Activated T-cell treated with anti-CD3 and anti-CD28 coated beads, Interleukin-2, amount 50 U/mL, for 72 hours (primary cell): Measurements from ENCODE around the gene SLC38A2. TPM values are rescaled to one million over a fixed set of nuclear protein-coding genes. Genes with fewer than 3 reads are reported as not detected.

Source experiments
- ATAC-seq, 2 donors: fragments of 150-1000 bp; cut with Tn5 transposase; replicated peaks in 1 of 2; 2 replicates each; pipeline ENCODE4 v1.10.0; 2021; ENCODE audit warnings: moderate library complexity in 2 of 2, mild to moderate bottlenecking in 1 of 2
- DNase-seq, 2 donors: peaks; one replicate each; pipeline ENCODE4 v3.0.0; 2021 to 2022; ENCODE audit warnings: mixed read lengths in 1 of 2
- H3K27ac Mint-ChIP-seq: one replicate; pipeline ENCODE4 v1.8.0; 2022; ENCODE audit warnings: mild to moderate bottlenecking, moderate library complexity, mixed read lengths
- H3K27me3 Mint-ChIP-seq: one replicate; pipeline ENCODE4 v1.8.0; 2022; ENCODE audit warnings: low read depth, mixed read lengths
- H3K36me3 Mint-ChIP-seq, 2 donors: one replicate each; pipeline ENCODE4 v1.8.0; 2022; ENCODE audit warnings: mixed read lengths in 2 of 2, mild to moderate bottlenecking in 1 of 2; ENCODE audit not compliant: insufficient read depth in 2 of 2
- H3K4me1 Mint-ChIP-seq: one replicate; pipeline ENCODE4 v1.8.0; 2022; ENCODE audit warnings: low read depth, mixed read lengths
- H3K4me3 Mint-ChIP-seq, 2 donors: one replicate each; pipeline ENCODE4 v1.8.0; 2022; ENCODE audit warnings: mild to moderate bottlenecking in 2 of 2, mixed read lengths in 2 of 2, moderate library complexity in 2 of 2
- H3K9me3 Mint-ChIP-seq, 2 donors: one replicate each; pipeline ENCODE4 v1.8.0; 2022; ENCODE audit warnings: mixed read lengths in 2 of 2
- total RNA-seq, 2 donors: library from RNA; stranded (reverse); gene quantifications; one replicate each; pipeline ENCODE4 v1.2.3, GENCODE V29; 2022

The SLC38A2 gene
- 100 to 1,000 TPM; 481 to 496 TPM for total RNA-seq

- H3K9me3 Mint-ChIP-seq: no peaks in the 10 kb centered on the region
- no peaks in the 10 kb centered on the region for H3K27me3 Mint-ChIP-seq
- DNase-seq: peak; percentile 98 to 99
- H3K36me3 Mint-ChIP-seq: peaks cover 20 to 42% of the 10 kb centered on the region in 2 donors
- H3K4me3 Mint-ChIP-seq: peak within 1 kb of the TSS; percentile 99
- peak within 1 kb of the TSS; percentile 100 for H3K27ac Mint-ChIP-seq
- H3K4me1 Mint-ChIP-seq: peaks cover 76% of the 10 kb centered on the region
- peak; percentile 80 to 82 for ATAC-seq
Measured at GRCh38 chr12:46372544-46373300, at the start of gene SLC38A2. Gene SLC38A2, minus strand, starts transcription at chr12:46372773. Its CDS starts 1,480 bp downstream, at chr12:46371293.

GRCh38 chr12:46419675-46420074 lies 47.1 kb upstream of the SLC38A2 start:
- Mint-ChIP-seq H3K36me3 (peaks cover 8 to 13% of the 10 kb centered on the region in 2 donors), H3K27ac (no peak overlapping the region), H3K4me3 (no peak overlapping the region), H3K27me3 (no peaks in the 10 kb centered on the region), H3K9me3 (peaks cover 8% of the 10 kb centered on the region in 2 donors), H3K4me1 (no peaks in the 10 kb centered on the region)
- DNase-seq (no peak), ATAC-seq (no peak)

- H3K9me3 Mint-ChIP-seq: peaks cover 0 to 2% of the 10 kb centered on the region in 2 donors
- ATAC-seq (no peak), DNase-seq (no peak)
- H3K27me3 Mint-ChIP-seq: no peaks in the 10 kb centered on the region
- H3K4me3 Mint-ChIP-seq: no peak overlapping the region
- peaks cover 0 to 3% of the 10 kb centered on the region in 2 donors for H3K36me3 Mint-ChIP-seq
- no peaks in the 10 kb centered on the region for H3K4me1 Mint-ChIP-seq
- no peak overlapping the region for H3K27ac Mint-ChIP-seq
Measured at GRCh38 chr12:46415552-46415951, 43.0 kb upstream of the SLC38A2 start.

DNA sequence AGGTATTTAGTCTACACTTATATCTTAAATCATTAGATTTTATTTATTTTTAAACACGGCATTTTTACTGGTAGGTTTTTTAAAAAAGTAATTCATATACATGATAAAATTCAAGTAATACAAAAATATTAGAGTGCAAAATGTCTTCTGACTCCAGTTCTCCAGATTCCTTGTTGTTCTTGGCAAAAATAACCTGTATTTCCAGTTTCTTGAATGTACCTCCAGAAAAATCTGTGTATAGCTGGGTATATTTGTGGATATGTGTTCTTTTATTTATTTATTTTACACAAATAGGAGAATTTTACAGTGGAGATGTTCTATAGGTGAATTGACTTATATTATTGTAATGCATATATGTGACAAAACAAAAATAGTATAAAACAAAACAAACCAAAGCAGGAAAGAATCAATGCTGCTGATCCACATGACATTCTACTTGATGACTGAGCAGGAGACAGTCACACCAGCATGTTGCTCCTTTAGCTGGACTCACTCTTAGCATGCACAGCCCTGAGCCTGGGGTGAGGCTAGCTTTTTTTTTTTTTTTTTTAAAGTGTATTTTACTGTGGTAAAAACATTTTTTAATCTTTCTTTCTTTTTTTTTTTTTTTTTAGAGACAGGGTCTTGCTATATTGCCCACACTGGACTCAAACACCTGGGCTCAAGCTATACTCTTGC lies 42.2 kb upstream of the SLC38A2 start:
- no peak for DNase-seq
- Mint-ChIP-seq H3K4me1 (no peaks in the 10 kb centered on the region), H3K27me3 (no peaks in the 10 kb centered on the region), H3K27ac (no peak overlapping the region), H3K4me3 (no peak overlapping the region), H3K9me3 (peaks cover 0 to 1% of the 10 kb centered on the region in 2 donors), H3K36me3 (peaks cover 0 to 2% of the 10 kb centered on the region in 2 donors)
- ATAC-seq: no peak

- no peak for DNase-seq
- Mint-ChIP-seq H3K27me3 (no peaks in the 10 kb centered on the region), H3K9me3 (no peaks in the 10 kb centered on the region), H3K27ac (no peak overlapping the region), H3K4me3 (no peak overlapping the region), H3K4me1 (no peaks in the 10 kb centered on the region), H3K36me3 (no peaks in the 10 kb centered on the region)
- no peak for ATAC-seq
Measured at GRCh38 chr12:46413368-46413767, 40.8 kb upstream of the SLC38A2 start.

DNA sequence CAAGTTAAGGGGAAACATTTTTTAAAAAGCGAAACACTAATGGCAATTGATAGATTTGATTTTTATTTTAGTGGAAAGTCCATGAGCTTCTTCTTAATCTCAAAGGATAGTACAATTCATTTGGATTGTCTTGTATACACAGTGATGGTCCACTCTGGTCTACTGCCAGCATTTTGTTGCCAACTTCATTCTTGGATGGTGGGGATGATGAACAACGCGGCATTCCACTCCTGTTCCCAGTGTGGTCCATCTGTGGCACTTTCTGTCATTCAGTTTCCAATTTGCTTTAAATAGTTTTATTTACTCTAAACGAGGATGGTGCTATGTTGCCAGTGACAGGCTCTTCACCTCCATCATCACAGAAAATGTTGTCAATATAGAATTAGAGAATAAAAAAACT lies 40.3 kb upstream of the SLC38A2 start:
- Mint-ChIP-seq H3K9me3 (no peaks in the 10 kb centered on the region), H3K27ac (no peak overlapping the region), H3K4me1 (peaks cover 3% of the 10 kb centered on the region), H3K4me3 (no peak overlapping the region), H3K36me3 (no peaks in the 10 kb centered on the region), H3K27me3 (no peaks in the 10 kb centered on the region)
- ATAC-seq (no peak), DNase-seq (no peak)

- peaks cover 24% of the 10 kb centered on the region for H3K4me1 Mint-ChIP-seq
- peaks cover 0 to 3% of the 10 kb centered on the region in 2 donors for H3K36me3 Mint-ChIP-seq
- H3K27me3 Mint-ChIP-seq: no peaks in the 10 kb centered on the region
- DNase-seq (no peak), ATAC-seq (no peak)
- H3K4me3 Mint-ChIP-seq: no peak overlapping the region
- H3K27ac Mint-ChIP-seq: no peak overlapping the region
- H3K9me3 Mint-ChIP-seq: peaks cover 1 to 2% of the 10 kb centered on the region in 2 donors
Measured at GRCh38 chr12:46410495-46410894, 37.9 kb upstream of the SLC38A2 start.

DNA sequence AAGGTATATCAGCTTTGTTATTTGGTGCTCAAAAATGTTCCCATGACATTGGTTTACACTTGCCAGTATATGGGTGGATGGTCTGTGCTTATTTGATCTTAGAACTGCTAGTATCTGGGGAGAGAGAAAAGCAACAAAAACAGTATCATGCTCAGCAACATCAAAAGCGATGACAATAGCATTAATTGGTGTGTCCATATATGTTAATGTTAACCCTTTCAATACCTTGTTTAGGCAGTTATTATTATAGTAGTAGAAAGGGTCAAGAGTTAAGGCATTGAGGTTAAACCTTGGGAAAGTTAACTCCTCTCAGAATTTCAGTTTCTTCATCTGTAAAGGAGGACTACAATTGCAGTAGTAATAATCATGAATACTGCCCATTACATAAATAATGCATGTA lies 37.4 kb upstream of the SLC38A2 start:
- no peak for ATAC-seq
- H3K9me3 Mint-ChIP-seq: peaks cover 1 to 3% of the 10 kb centered on the region in 2 donors

DNA sequence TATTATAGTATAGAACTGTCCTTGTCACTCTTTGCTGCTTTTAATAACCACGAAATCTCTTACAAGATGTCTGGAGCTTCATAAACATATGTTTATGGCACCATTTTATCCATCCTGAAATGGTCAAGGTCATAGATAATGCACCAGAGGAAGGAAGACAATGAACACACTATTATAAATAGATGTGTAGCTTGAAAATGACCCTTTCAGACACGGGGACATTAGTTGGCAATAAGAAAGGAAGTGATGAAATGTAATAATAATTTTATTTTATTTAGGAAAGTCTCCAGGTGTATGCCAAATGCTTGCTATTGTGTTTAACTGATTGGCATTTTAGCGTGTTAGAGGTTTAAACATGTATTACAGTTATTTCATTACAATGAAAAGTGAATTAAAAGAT lies 36.8 kb upstream of the SLC38A2 start:
- Mint-ChIP-seq H3K27ac (no peak overlapping the region), H3K36me3 (peaks cover 0 to 3% of the 10 kb centered on the region in 2 donors), H3K27me3 (no peaks in the 10 kb centered on the region), H3K4me1 (peaks cover 27% of the 10 kb centered on the region), H3K4me3 (no peak overlapping the region), H3K9me3 (peaks cover 1 to 3% of the 10 kb centered on the region in 2 donors)
- no peak for DNase-seq
- no peak for ATAC-seq

More for the DNA sequence above, 37.4 kb upstream of the SLC38A2 start:
- DNase-seq: no peak
- H3K27me3 Mint-ChIP-seq: no peaks in the 10 kb centered on the region
- peaks cover 0 to 3% of the 10 kb centered on the region in 2 donors for H3K36me3 Mint-ChIP-seq
- H3K27ac Mint-ChIP-seq: no peak overlapping the region
- no peak overlapping the region for H3K4me3 Mint-ChIP-seq
- H3K4me1 Mint-ChIP-seq: peaks cover 25% of the 10 kb centered on the region

DNA sequence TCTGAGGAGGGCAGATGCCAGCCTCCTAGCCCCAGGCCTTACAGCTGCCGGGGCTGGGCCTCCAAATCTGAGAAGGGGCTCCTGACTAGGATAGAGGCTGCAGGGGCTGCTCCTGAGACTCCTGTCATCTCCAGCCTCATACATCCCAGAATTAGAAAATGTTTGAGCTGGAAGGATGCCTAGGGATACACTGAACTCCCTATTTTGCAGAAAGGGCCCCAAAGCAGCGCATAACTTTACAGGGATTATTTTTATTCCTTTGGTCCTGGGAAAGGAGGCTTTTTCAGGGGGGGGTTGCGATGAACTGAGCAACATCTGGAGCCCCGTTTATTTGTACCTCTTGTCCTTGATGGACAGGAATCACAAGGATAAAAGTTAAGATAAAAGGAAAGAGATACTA lies 35.9 kb upstream of the SLC38A2 start:
- H3K27ac Mint-ChIP-seq: no peak overlapping the region
- no peak overlapping the region for H3K4me3 Mint-ChIP-seq
- H3K27me3 Mint-ChIP-seq: no peaks in the 10 kb centered on the region
- H3K4me1 Mint-ChIP-seq: peaks cover 35% of the 10 kb centered on the region
- ATAC-seq (no peak), DNase-seq (no peak)
- H3K36me3 Mint-ChIP-seq: peaks cover 0 to 3% of the 10 kb centered on the region in 2 donors
- peaks cover 1 to 3% of the 10 kb centered on the region in 2 donors for H3K9me3 Mint-ChIP-seq

- no peak overlapping the region for H3K4me3 Mint-ChIP-seq
- no peaks in the 10 kb centered on the region for H3K27me3 Mint-ChIP-seq
- no peak overlapping the region for H3K27ac Mint-ChIP-seq
- peaks cover 0 to 3% of the 10 kb centered on the region in 2 donors for H3K36me3 Mint-ChIP-seq
- ATAC-seq (no peak), DNase-seq (no peak)
- peaks cover 45% of the 10 kb centered on the region for H3K4me1 Mint-ChIP-seq
- peaks cover 1 to 3% of the 10 kb centered on the region in 2 donors for H3K9me3 Mint-ChIP-seq
Measured at GRCh38 chr12:46407361-46407760, 34.8 kb upstream of the SLC38A2 start.

DNA sequence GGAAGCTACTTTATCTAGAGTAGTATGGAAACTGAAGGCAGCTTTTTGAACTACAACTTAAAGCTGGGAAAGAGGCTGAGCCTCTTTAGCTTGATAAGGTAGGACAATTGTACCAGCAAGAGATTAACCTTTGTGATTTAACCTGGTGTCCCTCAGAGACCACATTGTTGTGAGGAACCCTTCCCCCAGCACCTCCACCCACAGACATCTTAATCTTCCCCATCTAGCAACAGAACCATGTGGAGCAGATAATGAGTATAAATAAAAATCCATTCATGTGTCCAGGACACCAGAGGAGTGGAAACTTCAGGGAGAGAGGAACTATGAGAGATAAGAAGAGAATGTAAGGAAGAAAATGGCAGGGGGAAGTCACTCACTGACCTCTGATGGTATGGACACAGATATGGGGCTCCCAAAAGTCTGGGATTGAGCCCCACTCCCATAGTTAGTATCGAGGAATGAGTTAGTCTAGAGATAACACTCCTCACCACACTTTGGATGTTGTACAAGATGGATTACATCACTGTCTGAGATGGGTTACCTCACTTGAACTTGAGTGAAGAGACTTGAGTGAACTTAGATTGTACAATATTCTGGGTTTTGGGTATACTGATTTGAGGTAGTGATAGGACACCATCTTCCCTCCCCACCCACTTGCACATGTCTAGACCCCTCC lies 33.9 kb upstream of the SLC38A2 start:
- Mint-ChIP-seq H3K4me3 (no peak overlapping the region), H3K27ac (no peak overlapping the region), H3K4me1 (peaks cover 50% of the 10 kb centered on the region), H3K9me3 (peaks cover 1 to 3% of the 10 kb centered on the region in 2 donors), H3K27me3 (no peaks in the 10 kb centered on the region), H3K36me3 (peaks cover 0 to 4% of the 10 kb centered on the region in 2 donors)
- no peak for DNase-seq
- no peak for ATAC-seq

DNA sequence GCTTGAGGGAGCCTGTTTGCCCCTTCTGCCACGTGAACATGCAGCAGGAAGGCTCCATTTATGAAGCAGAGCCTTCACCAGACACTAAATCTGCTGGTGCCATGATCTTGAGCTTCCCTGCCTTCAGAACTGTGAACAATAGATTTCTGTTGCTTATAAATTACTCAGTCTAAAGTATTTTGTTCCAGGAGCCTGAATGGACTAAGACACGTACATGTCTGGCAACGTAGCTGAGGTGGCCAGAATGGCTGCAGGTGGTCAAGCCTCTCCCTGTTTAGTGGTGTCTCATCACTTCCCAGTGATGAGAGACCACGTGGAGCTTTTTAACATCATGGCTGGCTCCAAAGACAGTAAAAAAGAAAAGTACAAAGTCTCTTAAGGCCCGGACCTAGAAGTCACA lies 32.2 kb upstream of the SLC38A2 start:
- Mint-ChIP-seq H3K4me1 (peaks cover 64% of the 10 kb centered on the region), H3K36me3 (peaks cover 3 to 5% of the 10 kb centered on the region in 2 donors), H3K4me3 (no peak overlapping the region), H3K27ac (no peak overlapping the region), H3K9me3 (peaks cover 1 to 3% of the 10 kb centered on the region in 2 donors), H3K27me3 (no peaks in the 10 kb centered on the region)
- no peak for ATAC-seq
- no peak for DNase-seq
